Testis (tissue), 2 donors: ENCODE measurements around the gene GRK4.

ENCODE experiments used
- POLR2A ChIP-seq: fragments of 450-650 bp; IDR thresholded peaks from one replicate; pipeline ENCODE4 v1.6.1; 2017; ENCODE audit warnings: antibody characterized with exemption, mild to moderate bottlenecking, moderate library complexity
- TF ChIP-seq, protein P1 (sequence below), 3 experiments: fragments of 450-650 bp in 2 of 3; fragments of 200-600 bp in 1 of 3; sonication (generic) in 1 of 3; IDR thresholded peaks; one replicate each; pipeline ENCODE4 v1.5.1; 2016 to 2019; ENCODE audit warnings: antibody characterized with exemption in 3 of 3, mild to moderate bottlenecking in 2 of 3, moderate library complexity in 1 of 3

GRCh38 chr4:2939383-2940243 lies 23.8 kb upstream of the GRK4 start:
- TF ChIP-seq, protein P1, sequence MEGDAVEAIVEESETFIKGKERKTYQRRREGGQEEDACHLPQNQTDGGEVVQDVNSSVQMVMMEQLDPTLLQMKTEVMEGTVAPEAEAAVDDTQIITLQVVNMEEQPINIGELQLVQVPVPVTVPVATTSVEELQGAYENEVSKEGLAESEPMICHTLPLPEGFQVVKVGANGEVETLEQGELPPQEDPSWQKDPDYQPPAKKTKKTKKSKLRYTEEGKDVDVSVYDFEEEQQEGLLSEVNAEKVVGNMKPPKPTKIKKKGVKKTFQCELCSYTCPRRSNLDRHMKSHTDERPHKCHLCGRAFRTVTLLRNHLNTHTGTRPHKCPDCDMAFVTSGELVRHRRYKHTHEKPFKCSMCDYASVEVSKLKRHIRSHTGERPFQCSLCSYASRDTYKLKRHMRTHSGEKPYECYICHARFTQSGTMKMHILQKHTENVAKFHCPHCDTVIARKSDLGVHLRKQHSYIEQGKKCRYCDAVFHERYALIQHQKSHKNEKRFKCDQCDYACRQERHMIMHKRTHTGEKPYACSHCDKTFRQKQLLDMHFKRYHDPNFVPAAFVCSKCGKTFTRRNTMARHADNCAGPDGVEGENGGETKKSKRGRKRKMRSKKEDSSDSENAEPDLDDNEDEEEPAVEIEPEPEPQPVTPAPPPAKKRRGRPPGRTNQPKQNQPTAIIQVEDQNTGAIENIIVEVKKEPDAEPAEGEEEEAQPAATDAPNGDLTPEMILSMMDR (IDR thresholded peaks at IDR 0.05), result no peak
- TF ChIP-seq POLR2A, result no peak
